ENCODE measurements around the gene ALDH3B2.
"Not testable (repeated sequence)": the region's sequence is repeated elsewhere in the genome, so short reads cannot be mapped to it uniquely, and the experiment has no call there.

The ALDH3B2 gene

GRCh38 chr11:67628710-67629385 lies 45.6 kb downstream of the ALDH3B2 start:
- no peak for DNase-seq (ENCODE audit: low read depth)

- DNase-seq (ENCODE audit: low read depth) = no peak
Measured at GRCh38 chr11:67627812-67628624, 46.4 kb downstream of the ALDH3B2 start.

- no peak for DNase-seq (ENCODE audit: low read depth)
Measured at GRCh38 chr11:67627441-67627811, 47.0 kb downstream of the ALDH3B2 start.

GRCh38 chr11:67626970-67627369 lies 47.5 kb downstream of the ALDH3B2 start:
- DNase-seq (ENCODE audit: low read depth) = no peak

GRCh38 chr11:67626131-67626833 lies 48.1 kb downstream of the ALDH3B2 start:
- DNase-seq (ENCODE audit: low read depth) = not testable (repeated sequence)

GRCh38 chr11:67623795-67624194 lies 50.6 kb downstream of the ALDH3B2 start:
- not testable (repeated sequence) for DNase-seq (ENCODE audit: low read depth)

GRCh38 chr11:67622905-67623304 lies 51.5 kb downstream of the ALDH3B2 start:
- not testable (repeated sequence) for DNase-seq (ENCODE audit: low read depth)

- not testable (repeated sequence) for DNase-seq (ENCODE audit: low read depth)
Measured at GRCh38 chr11:67621928-67622327, 52.5 kb downstream of the ALDH3B2 start.

GRCh38 chr11:67620621-67621020 lies 53.8 kb downstream of the ALDH3B2 start:
- not testable (repeated sequence) for DNase-seq (ENCODE audit: low read depth)

GRCh38 chr11:67619683-67620618 lies 54.5 kb downstream of the ALDH3B2 start:
- not testable (repeated sequence) for DNase-seq (ENCODE audit: low read depth)

- DNase-seq (ENCODE audit: low read depth) = not testable (repeated sequence)
Measured at GRCh38 chr11:67618901-67619659, 55.3 kb downstream of the ALDH3B2 start.

- no peak for DNase-seq (ENCODE audit: low read depth)
Measured at GRCh38 chr11:67617243-67617953, 57.0 kb downstream of the ALDH3B2 start.

- DNase-seq (ENCODE audit: low read depth) = no peak
Measured at GRCh38 chr11:67616431-67617242, 57.8 kb downstream of the ALDH3B2 start.

- no peak for DNase-seq (ENCODE audit: low read depth)
Measured at GRCh38 chr11:67615728-67616430, 58.5 kb downstream of the ALDH3B2 start.

GRCh38 chr11:67614730-67615714 lies 59.4 kb downstream of the ALDH3B2 start:
- no peak for DNase-seq (ENCODE audit: low read depth)

GRCh38 chr11:67613960-67614715 lies 60.3 kb downstream of the ALDH3B2 start:
- peak; percentile 6 for DNase-seq (ENCODE audit: low read depth)

Measured in GM04504 (cell line).